GM23338 (cell line): Measurements from ENCODE around the gene TNIP1. TPM values are rescaled to one million over a fixed set of nuclear protein-coding genes. Genes with fewer than 3 reads are reported as not detected.
A peak's percentile ranks its signal among the peaks of the same experiment; 100 is the strongest.

Source experiments
- ATAC-seq: fragments of 200-7000 bp; cut with Tn5 transposase; 3 replicates; pipeline ENCODE4 v1.9.1; 2020
- DNase-seq: peaks from one replicate; pipeline ENCODE4 v3.0.0-alpha.2; 2015; ENCODE audit warnings: low spot score
- H2AFZ ChIP-seq: fragments of 200-600 bp; sonication (generic); 2 replicates; pipeline ENCODE4 v1.8.0; 2016; ENCODE audit warnings: antibody characterized with exemption, mild to moderate bottlenecking, moderate library complexity
- H3F3A ChIP-seq: fragments of 200-600 bp; sonication (generic); replicated peaks from 2 replicates; pipeline ENCODE4 v1.8.0; 2017; ENCODE audit warnings: antibody characterized with exemption, mixed run types, low read depth
- H3K27ac ChIP-seq: fragments of 200-600 bp; sonication (generic); 2 replicates; pipeline ENCODE4 v1.6.1; 2016; ENCODE audit warnings: low read depth
- H3K27me3 ChIP-seq: fragments of 200-600 bp; sonication (generic); 2 replicates; pipeline ENCODE4 v1.8.0; 2016; ENCODE audit warnings: mild to moderate bottlenecking, mixed run types, moderate library complexity; ENCODE audit not compliant: insufficient read depth
- H3K36me3 ChIP-seq: fragments of 200-600 bp; sonication (generic); 2 replicates; pipeline ENCODE4 v1.8.0; 2016; ENCODE audit warnings: mild to moderate bottlenecking; ENCODE audit not compliant: insufficient read depth
- H3K4me1 ChIP-seq: fragments of 200-600 bp; sonication (generic); 2 replicates; pipeline ENCODE4 v1.8.0; 2016; ENCODE audit warnings: mild to moderate bottlenecking, moderate library complexity; ENCODE audit not compliant: insufficient read depth
- H3K4me2 ChIP-seq: fragments of 200-600 bp; sonication (generic); 2 replicates; pipeline ENCODE4 v1.7.1; 2017; ENCODE audit warnings: mixed run types
- H3K4me3 ChIP-seq: fragments of 200-600 bp; sonication (generic); 2 replicates; pipeline ENCODE4 v1.6.1; 2016; ENCODE audit warnings: mixed run types
- H3K79me2 ChIP-seq: fragments of 200-600 bp; sonication (generic); replicated peaks from 2 replicates; pipeline ENCODE4 v1.8.0; 2017; ENCODE audit warnings: mild to moderate bottlenecking; ENCODE audit not compliant: insufficient read depth
- H3K9me2 ChIP-seq: fragments of 200-600 bp; sonication (generic); 2 replicates; pipeline ENCODE4 v1.8.0; 2017; ENCODE audit not compliant: insufficient read depth
- H4K20me1 ChIP-seq: fragments of 200-600 bp; sonication (generic); replicated peaks from 2 replicates; pipeline ENCODE4 v1.8.0; 2017; ENCODE audit warnings: mild to moderate bottlenecking; ENCODE audit not compliant: insufficient read depth
- H3K27ac Mint-ChIP-seq: 2 replicates; pipeline ENCODE4 v1.8.0; 2020; ENCODE audit warnings: inconsistent platforms, mild to moderate bottlenecking, moderate library complexity, mixed read lengths
- H3K27me3 Mint-ChIP-seq: 3 replicates; pipeline ENCODE4 v1.8.0; 2022; ENCODE audit warnings: low read depth, mild to moderate bottlenecking, moderate library complexity, mixed read lengths, inconsistent platforms; ENCODE audit not compliant: insufficient read depth, poor library complexity
- H3K36me3 Mint-ChIP-seq: 3 replicates; pipeline ENCODE4 v1.8.0; 2021; ENCODE audit warnings: low read depth, mild to moderate bottlenecking, inconsistent platforms, moderate library complexity, mixed read lengths
- H3K4me1 Mint-ChIP-seq: 3 replicates; pipeline ENCODE4 v1.8.0; 2020; ENCODE audit warnings: mild to moderate bottlenecking, inconsistent platforms, mixed read lengths
- H3K4me3 Mint-ChIP-seq: 3 replicates; pipeline ENCODE4 v1.8.0; 2021; ENCODE audit warnings: moderate library complexity, mild to moderate bottlenecking, inconsistent platforms, mixed read lengths
- H3K9me3 Mint-ChIP-seq: 3 replicates; pipeline ENCODE4 v1.8.0; 2020; ENCODE audit warnings: moderate library complexity, mild to moderate bottlenecking, inconsistent platforms, mixed read lengths
- CREB1 ChIP-seq: fragments of 250-450 bp; sonication (Bioruptor Pico); IDR thresholded peaks from 2 replicates; pipeline ENCODE4 v1.5.0; 2020; ENCODE audit warnings: low read depth, mild to moderate bottlenecking, moderate library complexity
- CTCF ChIP-seq, 2 experiments: fragments of 200-600 bp in 1 of 2; sonication (generic) in 1 of 2; conservative IDR thresholded peaks; 2 replicates each; pipeline versions ENCODE4 v1.5.1 to v1.6.1; 2016 to 2017; ENCODE audit warnings: antibody characterized with exemption in 2 of 2, low read depth in 2 of 2, mild to moderate bottlenecking in 2 of 2, moderate library complexity in 1 of 2
- ETS1 ChIP-seq: IDR thresholded peaks from 2 replicates; pipeline ENCODE4 v1.6.1; 2016; ENCODE audit warnings: antibody characterized with exemption
- JUNB ChIP-seq: IDR thresholded peaks from one replicate; pipeline ENCODE4 v1.6.1; 2016; ENCODE audit warnings: antibody characterized with exemption; ENCODE audit not compliant: unreplicated experiment
- NANOG ChIP-seq: IDR thresholded peaks from 2 replicates; pipeline ENCODE4 v1.6.1; 2016; ENCODE audit warnings: antibody characterized with exemption, borderline replicate concordance
- POLR2AphosphoS5 ChIP-seq: IDR thresholded peaks from 2 replicates; pipeline ENCODE4 v1.6.1; 2016; ENCODE audit warnings: antibody characterized with exemption, low read depth
- REST ChIP-seq: IDR thresholded peaks from one replicate; pipeline ENCODE4 v1.6.1; 2018; ENCODE audit warnings: antibody characterized with exemption; ENCODE audit not compliant: unreplicated experiment
- STAT1 ChIP-seq: IDR thresholded peaks from one replicate; pipeline ENCODE4 v1.6.1; 2016; ENCODE audit warnings: antibody characterized with exemption; ENCODE audit not compliant: unreplicated experiment
- ZNF114 ChIP-seq: fragments of 250-450 bp; sonication (Bioruptor Pico); IDR thresholded peaks from 2 replicates; pipeline ENCODE4 v1.5.0; 2020; ENCODE audit warnings: mild to moderate bottlenecking, moderate library complexity
- ZNF331 ChIP-seq: fragments of 250-450 bp; sonication (Bioruptor Pico); IDR thresholded peaks from 2 replicates; pipeline ENCODE4 v1.5.0; 2020; ENCODE audit warnings: low read depth, mild to moderate bottlenecking, moderate library complexity
- polyA plus RNA-seq: library from polyadenylated mRNA; unstranded; fragments of >200 nt; fragmentation: Nextera tagmentation; extraction: Ambion mirVana; gene quantifications from 2 replicates; pipeline ENCODE4 v1.2.1, GENCODE V29; 2016
- total RNA-seq: library from RNA; depleted of rRNA; stranded (reverse); fragments of >200 nt; shearing (Covaris generic); gene quantifications from 2 replicates; pipeline ENCODE4 v1.2.3, GENCODE V29; 2014

TNIP1 gene
- total and polyA plus RNA-seq, 2 experiments from 2014 or later, result 10.3 to 29.6 TPM

GRCh38 chr5:151094852-151095245, 14.0 kb upstream of the TNIP1 start (continued):
- TF ChIP-seq CTCF (conservative IDR thresholded peaks at IDR 0.05; ENCODE audit: low read depth in 2 of 2), result no peak
- TF ChIP-seq JUNB, result no peak
- TF ChIP-seq REST, result no peak
- no peak for TF ChIP-seq NANOG
- TF ChIP-seq ETS1, result no peak
- no peak for TF ChIP-seq POLR2AphosphoS5
- TF ChIP-seq CREB1 (CRISPR knock-in tag), result no peak

- DNase-seq (no peak), ATAC-seq (no peak; the same call in 2 of the 3 replicates)
- no peak overlapping the region for H3K27ac ChIP-seq
- H3K9me2 ChIP-seq, result no peaks in the 10 kb centered on the region
- no peak for TF ChIP-seq JUNB
- TF ChIP-seq POLR2AphosphoS5, result no peak
- TF ChIP-seq ZNF114 (CRISPR knock-in tag), result no peak
- no peak for TF ChIP-seq ZNF331 (CRISPR knock-in tag)
- TF ChIP-seq REST, result no peak
- TF ChIP-seq STAT1, result no peak
- H3K27me3 ChIP-seq, result no peaks in the 10 kb centered on the region
- Mint-ChIP-seq H3K27me3 (peaks cover 5% of the 10 kb centered on the region), H3K4me3 (no peak overlapping the region), H3K4me1 (peaks cover 32% of the 10 kb centered on the region), H3K27ac (peak overlapping the region; percentile 21; the same call in 1 of the 2 replicates), H3K36me3 (no peaks in the 10 kb centered on the region; the same call in 2 of the 3 replicates), H3K9me3 (no peaks in the 10 kb centered on the region; the same call in 2 of the 3 replicates)
- no peak overlapping the region for H3K4me3 ChIP-seq
- H3K36me3 ChIP-seq, result no peaks in the 10 kb centered on the region
- H3F3A ChIP-seq, result no peaks in the 10 kb centered on the region
- 0 out of 2 replicates have a peak, but pooled peaks cover 6% of the 10 kb centered on the region for H3K4me1 ChIP-seq
- no peak overlapping the region for H2AFZ ChIP-seq
- no peak overlapping the region for H3K4me2 ChIP-seq
- H3K79me2 ChIP-seq, result no peaks in the 10 kb centered on the region
- no peaks in the 10 kb centered on the region for H4K20me1 ChIP-seq
These were observed 13.4 kb upstream of the TNIP1 start for GRCh38 chr5:151094030-151094851.
